Hematopoietic multipotent progenitor cell treated with erythropoietin and hydrocortisone succinate and interleukin-3 and kit ligand, for 17 days (in vitro differentiated cells): Measurements from ENCODE around the gene ZBTB44.

ENCODE experiments used
- DNase-seq: peaks from one replicate; pipeline ENCODE4 v3.0.0-alpha.2; 2015; ENCODE audit warnings: low spot score

The ZBTB44 gene

DNA sequence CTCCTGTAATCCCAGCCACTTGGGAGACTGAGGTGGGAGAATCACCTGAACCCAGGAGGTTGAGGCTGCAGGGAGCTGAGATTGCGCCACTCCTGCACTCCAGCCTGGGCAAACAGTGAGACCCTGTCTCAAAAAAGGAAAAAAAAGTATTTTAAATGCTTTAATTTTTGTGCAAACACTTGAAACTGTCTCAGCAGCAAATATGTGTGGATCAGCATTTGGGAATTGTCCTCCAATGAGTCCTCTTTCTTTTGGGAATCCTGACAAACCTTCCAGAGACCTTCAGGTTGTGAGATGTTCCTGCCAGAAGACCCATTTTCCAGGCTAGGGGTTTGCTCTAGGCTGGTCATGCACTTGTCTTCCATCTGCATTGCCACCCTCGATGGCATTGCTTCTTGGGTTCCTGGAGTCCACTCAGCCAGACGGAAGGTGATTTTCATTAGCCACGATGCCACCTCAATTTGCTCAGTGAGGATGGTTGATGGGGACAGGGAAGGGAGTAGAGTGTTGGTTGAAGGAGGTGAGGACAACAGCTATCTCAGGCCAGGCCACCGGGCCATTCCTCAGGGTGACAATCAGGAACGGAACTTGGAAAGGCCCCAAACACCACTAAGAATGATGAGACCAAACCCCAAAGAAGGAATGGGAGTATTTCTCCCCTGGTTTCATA is 99.7 kb downstream of the ZBTB44 start:
- no peak for DNase-seq

DNA sequence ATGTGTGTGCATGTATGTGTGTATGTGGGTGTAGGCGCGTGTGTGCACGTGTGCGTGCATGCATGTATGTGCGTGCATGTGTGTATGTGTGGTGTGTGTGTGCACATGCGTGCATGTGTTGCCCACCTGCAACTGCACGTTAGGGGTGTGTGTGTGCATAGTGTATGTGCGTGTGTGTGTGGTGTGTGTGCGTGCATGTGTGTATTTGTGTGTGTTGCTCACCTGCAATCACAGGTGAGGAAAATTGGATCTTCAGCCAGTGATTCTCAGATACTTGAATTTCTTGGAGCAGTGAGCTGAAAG is 100.8 kb downstream of the ZBTB44 start:
- no peak for DNase-seq

DNA sequence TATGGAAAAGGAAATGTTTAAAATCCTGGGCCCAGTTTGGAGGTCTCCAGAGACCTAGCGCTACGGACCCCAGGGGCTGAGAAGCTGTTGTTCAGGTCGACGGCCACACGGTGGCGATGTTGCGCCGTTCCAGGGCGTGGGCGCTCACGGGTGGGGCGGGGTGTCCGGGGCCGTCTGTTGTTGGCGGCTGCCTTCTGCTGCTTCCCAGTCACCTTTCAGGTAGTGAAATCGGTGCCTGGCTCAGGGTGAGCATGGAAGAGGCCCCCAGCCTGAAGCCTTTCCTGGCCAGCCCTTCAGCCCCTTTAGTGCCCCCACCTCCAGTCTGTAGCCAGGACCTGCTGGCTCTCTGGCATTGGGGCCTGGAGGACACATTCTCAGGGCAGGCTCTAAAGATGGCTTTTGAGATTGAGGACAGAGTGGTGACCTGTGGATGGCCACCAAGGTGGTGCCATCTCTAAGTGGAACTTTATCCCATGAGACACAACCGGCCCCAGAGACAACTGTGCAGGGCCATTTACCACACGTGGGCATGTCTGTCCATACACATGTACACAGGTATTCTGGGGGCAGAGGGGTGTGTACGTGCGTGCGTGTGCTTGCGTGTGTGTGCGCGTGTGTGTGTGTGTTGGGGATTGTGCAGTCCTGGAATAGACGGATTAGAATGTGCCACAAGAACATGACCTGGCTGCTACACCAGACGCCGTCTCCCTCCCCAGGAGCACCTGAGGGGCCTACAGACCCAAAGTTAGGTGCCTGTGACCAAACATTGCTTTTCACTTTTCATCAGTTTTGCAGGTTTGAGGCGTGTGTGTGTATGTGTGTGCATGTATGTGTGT is 101.4 kb downstream of the ZBTB44 start:
- peak; percentile 75 for DNase-seq

DNA sequence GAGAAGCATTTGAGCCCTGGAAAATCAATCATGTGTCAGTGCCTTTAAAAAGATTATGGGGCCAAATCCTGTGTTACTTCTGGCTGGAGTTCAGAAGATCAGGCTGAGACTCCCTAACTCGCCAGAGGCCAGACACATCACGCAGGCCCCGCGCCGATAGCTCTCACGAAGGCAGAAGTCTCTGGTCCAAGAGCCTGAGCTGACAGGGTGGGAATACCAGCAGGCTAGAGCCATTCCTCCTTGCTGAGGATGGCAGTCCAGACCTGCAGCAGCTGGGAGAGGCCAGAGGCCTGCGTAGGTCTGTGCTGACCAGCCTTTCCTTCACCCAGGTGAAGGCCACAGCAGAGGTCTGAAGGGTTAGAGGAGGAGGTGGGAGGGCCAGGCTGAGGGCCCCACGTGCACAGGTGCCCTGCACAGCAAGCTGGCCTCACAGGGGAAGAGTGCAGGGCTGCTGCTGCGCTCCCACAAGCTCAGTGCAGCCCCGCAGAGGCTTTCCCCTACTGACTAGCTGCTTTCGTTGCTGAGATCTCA is 102.2 kb downstream of the ZBTB44 start:
- DNase-seq: no peak

DNA sequence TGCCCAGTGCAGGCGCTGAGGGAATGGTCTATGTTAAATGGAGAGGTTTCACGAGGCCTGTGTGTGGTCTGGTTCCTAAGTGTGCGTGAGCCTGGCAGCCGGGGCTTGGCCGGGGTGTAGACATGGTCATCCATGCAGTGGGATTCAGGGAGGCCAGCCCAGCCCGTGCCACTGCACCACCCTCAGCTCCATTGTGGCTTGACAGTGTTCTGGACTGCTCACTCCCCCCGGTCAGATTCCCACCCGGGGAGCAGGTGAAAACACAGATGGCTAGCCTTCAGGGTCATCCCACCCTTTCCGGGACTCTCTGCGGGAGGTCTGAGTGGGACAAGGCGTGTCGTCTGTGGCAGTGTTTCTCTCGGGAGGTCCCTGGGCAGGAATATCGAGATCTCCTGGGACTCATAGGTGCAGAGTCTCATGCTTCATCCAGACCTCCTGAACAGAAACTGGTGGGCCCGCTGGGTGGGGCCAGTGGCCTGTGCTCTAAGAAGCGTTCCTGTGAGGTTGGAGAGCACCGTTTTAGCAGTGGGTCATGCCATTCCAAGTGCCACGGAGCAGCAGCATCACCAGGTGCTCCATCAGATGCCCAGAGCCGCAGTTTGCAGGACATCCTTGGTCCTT is 102.8 kb downstream of the ZBTB44 start:
- DNase-seq: no peak

DNA sequence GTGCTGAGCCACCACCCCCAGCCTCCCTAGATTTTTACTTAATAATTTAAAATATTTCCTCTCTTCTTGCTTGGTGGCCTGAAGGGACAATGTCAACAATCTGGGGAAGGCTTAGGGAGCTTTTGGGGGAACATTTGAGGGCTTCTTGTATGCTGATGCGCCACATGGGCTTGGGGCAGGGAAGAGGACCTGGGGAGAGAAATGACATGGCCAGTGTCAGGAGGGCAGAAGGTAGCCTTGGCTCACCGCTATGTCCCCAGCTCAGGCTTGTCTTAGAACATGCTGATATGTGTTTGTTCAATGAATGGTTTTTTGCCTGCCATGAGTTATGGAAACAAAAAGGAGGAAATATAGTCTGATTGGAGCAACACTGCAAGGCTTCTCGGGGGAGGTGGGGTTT is 103.6 kb downstream of the ZBTB44 start:
- DNase-seq: no peak

DNA sequence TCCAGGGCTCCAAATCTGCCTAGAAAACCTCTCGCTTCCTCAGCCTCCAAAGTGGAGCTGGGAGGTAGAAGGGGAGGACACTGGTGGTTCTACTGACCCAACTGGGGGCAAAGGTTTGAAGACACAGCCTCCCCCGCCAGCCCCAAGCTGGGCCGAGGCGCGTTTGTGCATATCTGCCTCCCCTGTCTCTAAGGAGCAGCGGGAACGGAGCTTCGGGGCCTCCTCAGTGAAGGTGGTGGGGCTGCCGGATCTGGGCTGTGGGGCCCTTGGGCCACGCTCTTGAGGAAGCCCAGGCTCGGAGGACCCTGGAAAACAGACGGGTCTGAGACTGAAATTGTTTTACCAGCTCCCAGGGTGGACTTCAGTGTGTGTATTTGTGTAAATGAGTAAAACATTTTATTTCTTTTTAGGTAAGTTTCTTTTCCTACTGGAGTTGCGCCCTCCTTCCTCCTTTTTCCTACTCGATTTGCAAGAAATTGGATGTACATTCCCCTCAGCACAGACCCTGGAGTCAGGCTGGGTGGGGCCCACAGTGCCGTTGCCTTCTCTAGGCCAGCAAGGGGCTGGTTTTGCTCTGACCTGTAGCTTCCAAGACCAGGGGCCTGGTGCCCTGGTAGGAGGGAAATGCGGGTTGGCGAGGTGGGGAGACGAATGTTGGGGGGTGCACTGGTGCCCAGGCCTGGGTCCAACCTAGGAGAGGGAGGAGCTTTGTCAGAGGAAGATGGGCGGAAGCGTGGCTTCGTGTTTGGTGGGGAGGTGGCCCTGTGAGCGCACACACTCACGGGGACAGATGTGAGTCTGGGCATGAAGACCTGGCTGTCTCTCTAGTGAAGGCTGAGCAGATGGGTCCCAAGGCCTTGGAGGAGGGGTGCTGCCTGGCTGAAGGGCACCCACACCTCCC is 104.5 kb downstream of the ZBTB44 start:
- DNase-seq: no peak

DNA sequence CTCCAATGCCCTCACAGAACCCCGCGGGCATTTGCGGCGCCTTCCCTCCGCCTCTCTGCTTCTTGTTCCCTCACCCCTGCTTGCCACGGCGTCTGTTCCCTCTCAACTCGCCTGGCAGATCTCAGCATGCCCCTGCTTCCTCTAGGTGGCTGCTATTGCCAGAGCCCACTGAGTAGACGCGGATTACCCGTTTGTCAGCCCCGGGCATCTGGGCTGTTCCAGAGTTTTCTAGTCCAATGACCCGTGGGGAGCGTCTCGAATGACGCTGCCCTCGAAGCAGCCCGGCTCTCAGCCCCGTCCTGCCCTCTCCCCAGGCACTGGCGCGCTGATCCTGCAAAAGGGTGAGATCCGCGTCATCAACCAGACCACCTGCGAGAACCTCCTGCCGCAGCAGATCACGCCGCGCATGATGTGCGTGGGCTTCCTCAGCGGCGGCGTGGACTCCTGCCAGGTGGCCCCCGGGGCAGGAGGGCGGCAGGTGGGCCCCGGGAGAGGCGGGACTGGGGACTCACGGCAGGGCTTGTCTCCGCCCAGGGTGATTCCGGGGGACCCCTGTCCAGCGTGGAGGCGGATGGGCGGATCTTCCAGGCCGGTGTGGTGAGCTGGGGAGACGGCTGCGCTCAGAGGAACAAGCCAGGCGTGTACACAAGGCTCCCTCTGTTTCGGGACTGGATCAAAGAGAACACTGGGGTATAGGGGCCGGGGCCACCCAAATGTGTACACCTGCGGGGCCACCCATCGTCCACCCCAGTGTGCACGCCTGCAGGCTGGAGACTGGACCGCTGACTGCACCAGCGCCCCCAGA is 105.4 kb downstream of the ZBTB44 start:
- no peak for DNase-seq

DNA sequence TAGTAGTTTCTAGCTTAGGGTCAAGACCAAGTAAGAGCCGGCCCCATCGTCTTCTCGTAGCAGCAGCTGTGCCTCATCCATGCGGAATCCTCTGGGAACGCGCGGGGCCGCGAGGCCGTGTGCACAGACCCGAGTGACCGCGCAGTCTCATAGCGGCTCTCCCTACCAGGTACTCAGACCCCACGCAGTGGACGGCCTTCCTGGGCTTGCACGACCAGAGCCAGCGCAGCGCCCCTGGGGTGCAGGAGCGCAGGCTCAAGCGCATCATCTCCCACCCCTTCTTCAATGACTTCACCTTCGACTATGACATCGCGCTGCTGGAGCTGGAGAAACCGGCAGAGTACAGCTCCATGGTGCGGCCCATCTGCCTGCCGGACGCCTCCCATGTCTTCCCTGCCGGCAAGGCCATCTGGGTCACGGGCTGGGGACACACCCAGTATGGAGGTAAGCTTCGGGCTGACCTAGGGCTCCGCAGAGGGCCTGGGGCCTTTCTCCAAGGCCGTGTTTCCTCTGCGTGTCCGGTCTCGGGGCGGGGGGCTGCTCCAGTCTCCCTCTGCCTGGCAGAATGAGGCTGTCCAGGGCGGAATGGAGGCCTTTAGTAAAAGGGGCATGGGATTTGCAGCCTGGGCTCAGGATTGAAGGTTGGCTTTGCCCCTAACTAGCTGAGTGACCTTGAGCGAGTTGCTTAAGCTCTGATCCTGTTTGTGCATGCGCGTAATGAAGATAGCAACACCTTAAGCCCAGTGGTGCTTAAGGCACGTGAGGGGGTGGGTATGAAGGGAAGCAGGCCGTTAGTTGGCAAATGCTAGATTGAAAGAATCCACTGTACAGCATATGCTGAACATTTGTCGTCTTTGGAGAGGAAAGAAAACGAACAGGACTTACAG is 106.2 kb downstream of the ZBTB44 start:
- DNase-seq: no peak

DNA sequence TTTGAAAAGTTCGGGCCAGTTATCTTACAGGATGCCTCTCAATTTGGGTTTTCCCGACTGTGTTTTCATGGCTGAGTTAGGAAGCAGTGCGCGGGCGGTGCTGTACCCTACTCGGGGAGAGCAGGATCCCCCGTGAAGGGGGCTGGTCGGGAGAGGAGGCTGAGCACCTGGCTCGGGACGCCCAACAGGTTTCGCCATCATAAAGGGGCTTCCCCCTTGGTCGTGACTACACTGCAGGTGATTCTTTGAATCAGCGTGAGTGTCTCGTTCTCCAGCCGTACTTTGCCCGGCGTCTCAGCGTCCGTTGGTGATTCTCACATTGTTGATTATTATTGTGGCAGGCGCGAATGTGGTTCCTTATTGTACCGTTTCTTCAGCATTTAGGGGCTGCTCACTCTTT is 108.6 kb downstream of the ZBTB44 start:
- DNase-seq: no peak

DNA sequence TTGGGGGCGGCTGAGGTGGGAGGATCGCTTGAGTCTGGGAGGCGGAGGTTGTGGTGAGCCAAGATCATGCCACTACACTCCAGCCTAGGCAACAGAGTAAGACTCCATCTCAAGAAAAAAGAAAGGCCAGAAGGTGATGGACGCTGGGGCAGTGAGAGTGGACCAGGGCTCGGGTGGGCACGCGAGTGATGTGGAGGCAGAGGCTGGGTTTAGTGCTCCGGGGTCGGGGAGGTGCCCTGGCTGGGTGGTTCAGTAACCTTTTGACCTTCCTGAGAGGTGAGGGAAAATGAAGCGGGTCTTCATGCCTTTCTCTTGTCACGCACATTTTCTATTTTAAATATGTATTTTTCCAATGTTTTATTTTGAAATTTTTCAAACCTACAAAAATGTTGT is 110.0 kb downstream of the ZBTB44 start:
- no peak for DNase-seq

DNA sequence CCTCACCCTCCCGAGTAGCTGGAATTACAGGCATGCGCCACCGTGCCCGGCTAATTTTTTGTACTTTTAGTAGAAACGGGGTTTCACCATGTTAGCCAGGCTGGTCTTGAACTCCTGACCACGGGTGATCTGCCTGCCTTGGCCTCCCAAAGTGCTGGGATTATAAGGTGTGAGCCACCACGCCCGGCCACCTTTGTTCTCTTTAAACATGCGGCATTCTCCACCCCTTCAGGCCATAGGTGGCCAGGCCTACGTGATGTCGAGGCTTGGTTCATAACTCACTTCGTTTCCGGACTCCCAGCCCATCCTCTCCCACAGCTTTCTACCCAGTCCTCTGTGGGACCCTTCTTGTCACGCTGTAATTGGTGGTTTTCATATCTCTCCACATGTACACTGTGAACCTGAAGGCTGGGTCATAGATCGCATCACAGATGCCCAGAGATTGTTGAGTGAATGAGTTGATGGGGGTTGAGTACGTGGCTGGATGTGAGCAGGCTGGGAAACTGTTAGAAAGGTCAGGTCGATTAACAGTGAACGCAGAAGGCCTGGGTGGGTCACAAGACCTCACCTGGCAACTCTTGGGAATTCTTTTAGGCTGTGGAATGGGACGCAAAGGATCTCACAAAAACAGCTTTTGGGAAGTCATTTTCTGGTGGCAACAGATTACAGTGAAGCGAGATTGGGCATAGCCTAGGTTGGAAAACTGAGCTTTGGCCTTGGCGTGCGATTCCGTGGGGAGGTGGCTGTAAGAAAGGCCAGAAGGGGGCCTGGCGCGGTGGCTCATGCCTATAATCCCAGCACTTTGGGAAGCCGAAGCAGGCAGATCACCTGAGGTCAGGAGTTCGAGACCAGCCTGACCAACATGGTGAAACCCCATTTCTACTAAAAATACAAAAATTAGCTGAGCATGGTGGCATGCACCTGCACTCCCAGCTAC is 110.7 kb downstream of the ZBTB44 start:
- no peak for DNase-seq

DNA sequence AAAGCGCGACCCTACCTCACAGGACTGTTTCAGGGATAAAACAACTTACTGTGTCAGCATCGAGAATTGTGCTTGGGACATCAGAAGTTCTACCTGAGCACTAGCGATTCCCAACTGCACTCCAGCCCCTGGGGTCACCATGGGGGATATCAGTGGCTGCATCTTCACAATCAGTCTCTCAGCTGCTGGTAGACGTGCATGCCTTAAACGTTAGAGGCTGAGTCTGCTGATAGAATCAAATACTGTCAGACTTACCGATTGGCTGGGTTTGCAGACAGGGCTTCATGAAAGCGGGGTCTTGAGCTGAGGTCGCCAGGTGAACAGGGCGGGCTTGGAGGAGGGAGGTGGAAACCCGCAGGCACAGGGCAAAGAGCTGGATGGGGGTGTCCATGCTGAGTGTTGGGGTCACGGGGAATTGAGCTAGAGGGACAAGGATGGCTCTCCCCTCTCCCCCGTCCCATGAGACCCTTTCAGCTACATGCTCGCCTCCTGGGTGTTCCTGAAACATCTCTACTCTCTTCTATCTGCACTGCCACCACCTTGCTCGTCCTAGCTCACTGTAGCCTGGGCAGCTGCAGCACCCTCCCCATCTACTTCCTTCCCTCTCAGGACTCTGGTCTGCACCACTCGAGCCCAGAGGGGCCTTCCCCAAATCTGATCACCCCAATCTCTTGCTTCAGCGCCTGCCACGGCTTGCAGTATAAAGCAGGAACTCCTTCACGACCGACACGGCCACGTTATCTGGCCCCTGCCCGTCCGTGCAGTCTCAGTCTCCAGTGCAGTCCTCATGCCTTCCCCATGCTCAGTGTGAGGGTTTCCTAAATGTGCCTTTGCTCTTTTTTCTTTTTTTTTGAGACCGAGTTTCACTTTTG is 111.7 kb downstream of the ZBTB44 start:
- no peak for DNase-seq

DNA sequence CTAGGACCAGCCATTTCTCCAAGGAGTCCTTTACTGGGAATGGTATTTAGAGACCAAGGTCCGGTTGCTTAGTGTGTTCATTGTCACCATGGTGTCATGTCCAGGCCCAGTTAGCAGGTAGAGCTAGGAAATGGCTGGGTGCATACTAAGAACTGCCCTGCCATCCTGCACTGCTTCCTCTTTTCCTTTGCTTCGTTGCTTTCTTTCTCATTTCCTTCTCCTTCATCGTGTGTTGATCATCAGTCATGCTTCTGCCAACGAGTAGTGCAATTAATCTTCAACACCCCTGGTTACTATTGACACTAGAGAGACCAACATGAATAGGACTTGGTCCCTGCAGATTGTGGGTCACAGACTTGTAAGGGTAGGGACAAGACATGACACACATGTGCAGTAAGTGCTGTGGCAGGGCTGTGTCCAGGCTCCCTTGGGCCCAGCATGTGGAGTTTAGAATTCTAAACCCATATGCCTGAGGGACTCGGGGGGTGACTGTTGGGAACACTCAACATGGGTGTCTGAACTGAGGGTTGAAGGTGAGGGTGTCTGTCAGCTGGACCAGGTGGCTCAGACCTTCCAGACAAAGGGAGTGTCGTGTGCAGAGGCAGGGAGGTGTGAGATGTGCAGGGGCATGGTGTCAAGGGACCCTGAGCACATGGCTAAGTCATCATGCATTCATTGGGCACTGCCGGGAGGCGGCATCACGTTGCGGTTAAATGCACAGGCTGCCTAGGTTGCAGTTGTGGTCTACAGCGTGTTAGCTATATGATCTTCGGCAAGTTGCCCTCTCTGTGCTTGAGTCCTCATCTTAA is 112.5 kb downstream of the ZBTB44 start:
- no peak for DNase-seq

DNA sequence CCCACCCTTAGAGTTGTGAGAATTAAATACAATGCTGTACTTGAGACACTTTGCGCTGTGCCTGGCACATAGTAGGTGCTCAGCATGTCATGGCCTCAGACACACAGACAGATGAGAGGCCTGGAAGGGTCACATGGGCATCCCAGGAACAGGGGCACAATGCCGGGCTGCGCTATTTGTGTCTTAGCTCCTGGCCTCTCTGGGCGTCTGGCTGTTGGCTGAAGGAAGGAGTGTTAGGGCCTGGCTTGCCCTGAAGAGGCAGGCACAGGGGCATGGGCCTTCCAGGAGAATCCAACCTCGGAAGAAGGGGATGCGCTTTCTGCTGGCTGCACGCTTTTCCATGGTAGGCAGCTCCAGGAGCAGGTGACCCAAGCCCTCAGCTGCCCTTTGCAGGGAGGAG is 113.7 kb downstream of the ZBTB44 start:
- DNase-seq: no peak

DNA sequence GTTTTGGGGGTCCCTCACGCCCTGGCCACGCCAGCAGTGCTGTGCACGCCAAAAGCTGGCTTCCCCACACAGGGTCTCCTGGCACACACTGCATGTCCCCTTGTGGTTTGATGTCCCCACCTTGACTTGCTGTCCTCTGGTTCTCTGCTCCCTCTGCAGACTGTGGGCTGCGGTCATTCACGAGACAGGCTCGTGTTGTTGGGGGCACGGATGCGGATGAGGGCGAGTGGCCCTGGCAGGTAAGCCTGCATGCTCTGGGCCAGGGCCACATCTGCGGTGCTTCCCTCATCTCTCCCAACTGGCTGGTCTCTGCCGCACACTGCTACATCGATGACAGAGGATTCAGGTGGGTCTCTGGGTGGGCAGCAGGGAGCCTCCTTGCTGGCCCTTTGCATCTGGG is 114.9 kb downstream of the ZBTB44 start:
- DNase-seq: no peak

DNA sequence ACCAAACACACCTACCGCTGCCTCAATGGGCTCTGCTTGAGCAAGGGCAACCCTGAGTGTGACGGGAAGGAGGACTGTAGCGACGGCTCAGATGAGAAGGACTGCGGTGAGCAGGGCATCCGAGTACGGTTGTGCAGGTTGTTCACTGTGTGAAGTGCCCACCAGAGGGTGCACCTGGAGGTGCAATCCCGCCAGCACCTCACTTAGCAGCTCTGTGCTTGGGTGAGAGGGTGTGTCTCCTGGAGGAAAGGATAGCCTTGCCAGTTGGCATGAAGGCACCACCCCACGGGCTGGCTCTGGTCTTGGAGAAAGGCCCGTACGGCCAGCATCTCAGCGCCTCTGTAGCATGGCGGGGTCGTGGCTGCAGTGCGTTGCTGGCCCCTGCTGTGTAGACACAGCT is 115.8 kb downstream of the ZBTB44 start:
- DNase-seq: no peak
